GM18517 (cell line): Measurements from ENCODE around the gene PPFIA4.

Experiments used
- ATAC-seq: cut with Tn5 transposase; IDR thresholded peaks from one replicate; pipeline ENCODE4 v1.9.1; 2021; ENCODE audit warnings: mild to moderate bottlenecking, moderate library complexity; ENCODE audit not compliant: unreplicated experiment

Gene PPFIA4

GRCh38 chr1:203039609-203040512, 13.6 kb downstream of the PPFIA4 start:
- ATAC-seq = no peak

DNA sequence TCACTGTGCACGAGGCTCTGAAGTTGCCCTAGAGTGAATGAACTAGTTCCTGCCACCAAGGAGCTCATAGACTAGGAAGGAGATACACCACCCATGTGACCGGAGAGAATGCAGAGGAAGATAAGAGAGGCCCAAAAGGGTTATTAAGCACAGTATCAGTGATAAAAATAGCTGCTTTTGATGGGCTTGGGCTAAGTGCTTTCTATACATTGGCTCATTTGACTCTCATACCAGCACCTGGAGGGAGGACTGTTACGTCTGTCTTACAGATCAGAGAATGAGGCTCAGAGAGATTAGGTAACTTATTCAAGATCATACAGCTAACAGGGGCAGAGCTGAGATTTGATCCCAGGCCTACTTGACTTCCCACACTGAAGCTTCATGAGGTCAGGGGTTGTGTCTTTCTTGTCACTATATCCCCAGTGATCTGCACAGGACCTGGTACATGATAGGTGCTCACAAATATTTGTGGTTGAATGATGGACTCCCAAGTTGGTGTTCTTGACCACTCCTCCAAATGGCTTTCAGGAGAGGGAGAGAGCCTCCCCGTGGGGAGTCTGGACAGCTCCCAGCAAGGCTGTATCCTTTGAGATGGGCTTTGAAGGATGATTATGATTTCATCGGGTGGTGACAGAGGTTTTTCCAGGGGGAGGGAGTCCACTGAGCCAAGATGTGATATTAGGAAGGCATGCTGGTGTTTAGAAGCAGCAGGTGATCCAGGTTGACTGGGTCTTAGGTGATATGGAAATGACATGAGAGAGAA, 14.4 kb downstream of the PPFIA4 start:
- no peak for ATAC-seq

GRCh38 chr1:203041351-203041932, 15.2 kb downstream of the PPFIA4 start:
- no peak for ATAC-seq

DNA sequence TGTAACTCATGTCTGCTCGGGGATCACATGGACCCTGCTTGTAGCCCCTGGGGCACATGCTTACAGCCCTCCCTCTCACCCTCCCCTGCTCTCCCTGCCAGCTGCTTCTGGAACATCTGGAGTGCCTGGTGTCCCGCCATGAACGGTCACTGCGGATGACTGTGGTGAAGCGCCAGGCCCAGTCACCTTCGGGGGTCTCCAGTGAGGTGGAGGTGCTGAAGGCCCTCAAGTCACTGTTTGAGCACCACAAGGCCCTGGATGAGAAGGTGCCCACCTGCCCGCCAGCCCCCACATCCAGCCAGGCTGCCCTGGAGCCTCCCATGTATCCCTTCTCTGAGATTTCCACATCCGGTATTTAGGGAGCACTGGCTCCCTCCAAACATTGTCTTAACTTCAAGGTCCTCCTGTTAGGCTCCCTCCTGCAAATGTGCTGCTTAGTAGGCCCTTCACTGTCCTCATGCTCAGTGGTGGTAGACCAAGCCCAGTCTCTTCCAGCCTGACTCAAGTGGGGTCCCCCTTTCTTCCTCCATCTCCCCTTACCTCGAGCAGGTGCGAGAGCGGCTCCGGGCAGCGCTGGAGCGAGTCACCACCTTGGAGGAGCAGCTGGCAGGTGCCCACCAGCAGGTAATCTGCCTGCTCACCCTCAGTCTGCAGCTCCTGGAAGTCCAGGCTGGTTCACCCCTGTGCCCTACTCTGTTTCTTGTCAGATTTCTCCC, 17.7 kb downstream of the PPFIA4 start:
- no peak for ATAC-seq

- ATAC-seq = no peak
Measured at GRCh38 chr1:203044546-203045250, 18.4 kb downstream of the PPFIA4 start.

- no peak for ATAC-seq
Measured at GRCh38 chr1:203045336-203045735, 19.0 kb downstream of the PPFIA4 start.

- no peak for ATAC-seq
Measured at GRCh38 chr1:203045821-203046594, 19.7 kb downstream of the PPFIA4 start.

GRCh38 chr1:203046984-203047630, 20.8 kb downstream of the PPFIA4 start:
- ATAC-seq = no peak

DNA sequence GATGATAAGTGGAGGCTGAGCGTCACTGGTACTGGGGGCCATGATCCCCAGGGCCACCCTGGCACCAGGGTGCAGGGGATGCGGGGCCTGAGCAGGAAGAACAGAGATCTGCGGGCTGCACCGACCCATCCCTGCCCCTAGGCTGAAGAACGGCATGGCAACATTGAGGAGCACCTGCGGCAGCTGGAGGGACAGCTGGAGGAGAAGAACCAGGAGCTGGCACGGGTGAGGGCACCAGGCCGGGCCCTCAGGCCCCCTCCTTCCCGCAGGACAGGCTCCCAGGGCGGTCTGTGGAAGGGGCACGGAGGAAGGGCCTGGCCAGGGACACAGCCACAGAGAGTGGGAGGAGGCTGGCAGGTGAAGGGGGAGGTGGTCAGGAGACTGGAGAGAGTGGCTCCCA, 21.8 kb downstream of the PPFIA4 start:
- no peak for ATAC-seq

DNA sequence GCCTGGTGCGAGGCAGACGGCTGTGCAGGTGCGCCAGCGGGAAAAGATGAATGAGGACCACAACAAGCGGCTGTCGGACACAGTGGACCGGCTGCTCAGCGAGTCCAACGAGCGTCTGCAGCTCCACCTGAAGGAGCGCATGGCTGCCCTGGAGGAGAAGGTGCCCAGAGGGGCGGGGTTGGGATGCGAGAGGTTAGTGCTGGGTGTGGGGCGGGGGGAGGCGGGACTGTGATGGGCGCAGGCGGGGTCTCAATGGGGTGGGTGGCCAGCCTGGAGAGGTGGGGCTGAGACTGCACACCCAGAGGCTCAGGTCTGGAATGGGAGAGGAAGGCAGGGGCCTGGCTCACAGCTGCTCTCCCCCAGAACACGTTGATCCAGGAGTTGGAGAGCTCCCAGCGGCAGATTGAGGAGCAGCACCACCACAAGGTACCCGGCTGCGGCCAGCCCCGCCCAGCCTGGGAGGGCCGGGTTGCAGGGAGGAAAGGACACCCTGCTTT, 22.3 kb downstream of the PPFIA4 start:
- ATAC-seq = no peak

- ATAC-seq = no peak
Measured at GRCh38 chr1:203049077-203049476, 22.8 kb downstream of the PPFIA4 start.

DNA sequence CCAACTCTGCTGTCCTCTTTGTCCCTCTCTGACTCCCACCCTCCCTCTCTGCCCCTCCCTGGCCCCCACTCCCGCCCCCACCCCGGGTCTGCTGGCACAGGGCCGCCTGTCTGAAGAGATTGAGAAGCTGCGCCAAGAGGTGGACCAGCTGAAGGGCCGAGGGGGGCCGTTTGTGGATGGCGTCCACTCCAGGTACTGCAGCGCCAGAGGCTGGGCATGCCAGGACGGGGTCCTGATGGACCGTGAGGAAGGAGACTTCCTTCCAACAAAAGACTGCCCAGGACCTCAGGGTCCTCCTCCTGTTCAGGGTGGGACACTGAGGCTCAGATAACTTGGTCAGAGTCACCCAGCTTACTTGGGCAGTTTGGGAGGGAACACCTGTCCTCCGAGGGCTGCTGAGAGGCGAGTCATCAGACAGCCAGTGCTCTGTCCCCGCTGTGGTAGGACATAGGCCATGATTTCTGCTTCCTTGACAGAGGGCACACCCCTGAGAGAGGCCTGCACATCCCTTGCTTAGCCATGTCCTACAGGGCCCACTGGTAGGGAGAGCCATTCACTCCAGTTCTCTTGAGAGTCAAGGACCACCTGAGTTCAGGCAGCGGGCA, 23.4 kb downstream of the PPFIA4 start:
- ATAC-seq = no peak

- ATAC-seq = no peak
Measured at GRCh38 chr1:203050826-203051225, 24.5 kb downstream of the PPFIA4 start.

- ATAC-seq = no peak
Measured at GRCh38 chr1:203051841-203052324, 25.6 kb downstream of the PPFIA4 start.

GRCh38 chr1:203052601-203053000, 26.3 kb downstream of the PPFIA4 start:
- no peak for ATAC-seq

- no peak for ATAC-seq
Measured at GRCh38 chr1:203054184-203054583, 27.9 kb downstream of the PPFIA4 start.

- ATAC-seq = no peak
Measured at GRCh38 chr1:203054642-203055041, 28.4 kb downstream of the PPFIA4 start.

DNA sequence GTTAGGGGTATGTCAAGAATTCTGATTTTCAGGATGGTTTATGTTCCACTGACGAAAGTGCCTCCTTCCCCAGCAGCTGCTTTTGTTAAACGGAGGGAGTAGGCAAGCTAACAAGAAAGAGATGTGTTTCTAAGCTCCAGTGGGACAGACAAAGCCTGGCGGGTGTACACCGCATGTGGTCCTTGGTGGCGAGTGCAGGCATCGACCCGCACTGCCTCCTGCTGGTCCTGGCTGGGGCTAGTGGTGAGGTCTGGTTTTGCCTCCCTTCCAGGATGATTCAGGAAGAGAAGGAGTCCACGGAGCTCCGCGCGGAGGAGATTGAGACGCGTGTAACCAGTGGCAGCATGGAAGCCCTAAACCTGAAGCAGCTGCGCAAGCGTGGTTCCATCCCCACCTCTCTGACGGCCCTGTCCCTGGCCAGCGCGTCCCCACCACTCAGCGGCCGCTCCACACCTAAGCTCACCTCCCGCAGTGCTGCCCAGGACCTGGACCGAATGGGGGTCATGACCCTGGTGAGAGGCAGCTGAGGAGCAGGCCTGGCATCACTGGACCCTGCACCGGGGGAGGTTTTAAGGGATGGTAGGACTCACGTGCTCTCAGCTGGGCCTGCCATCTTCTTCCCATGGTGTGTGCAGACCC, 29.0 kb downstream of the PPFIA4 start:
- no peak for ATAC-seq
